ENCODE measurements around the gene LIN7B. TPM values are rescaled to one million over a fixed set of nuclear protein-coding genes. Genes with fewer than 3 reads are reported as not detected.

LIN7B gene
- total and polyA plus RNA-seq, 9 of the 15 experiments (the other 6 are each of a cell fraction or from before 2014, with no cell fraction given): 0.89 to 15.7 (median 4.0) TPM

- TF ChIP-seq, protein P1, sequence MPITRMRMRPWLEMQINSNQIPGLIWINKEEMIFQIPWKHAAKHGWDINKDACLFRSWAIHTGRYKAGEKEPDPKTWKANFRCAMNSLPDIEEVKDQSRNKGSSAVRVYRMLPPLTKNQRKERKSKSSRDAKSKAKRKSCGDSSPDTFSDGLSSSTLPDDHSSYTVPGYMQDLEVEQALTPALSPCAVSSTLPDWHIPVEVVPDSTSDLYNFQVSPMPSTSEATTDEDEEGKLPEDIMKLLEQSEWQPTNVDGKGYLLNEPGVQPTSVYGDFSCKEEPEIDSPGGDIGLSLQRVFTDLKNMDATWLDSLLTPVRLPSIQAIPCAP (CRISPR knock-in tag; IDR thresholded peaks at IDR 0.05; ENCODE audit: borderline replicate concordance): no peak
- TF ChIP-seq, protein P2, sequence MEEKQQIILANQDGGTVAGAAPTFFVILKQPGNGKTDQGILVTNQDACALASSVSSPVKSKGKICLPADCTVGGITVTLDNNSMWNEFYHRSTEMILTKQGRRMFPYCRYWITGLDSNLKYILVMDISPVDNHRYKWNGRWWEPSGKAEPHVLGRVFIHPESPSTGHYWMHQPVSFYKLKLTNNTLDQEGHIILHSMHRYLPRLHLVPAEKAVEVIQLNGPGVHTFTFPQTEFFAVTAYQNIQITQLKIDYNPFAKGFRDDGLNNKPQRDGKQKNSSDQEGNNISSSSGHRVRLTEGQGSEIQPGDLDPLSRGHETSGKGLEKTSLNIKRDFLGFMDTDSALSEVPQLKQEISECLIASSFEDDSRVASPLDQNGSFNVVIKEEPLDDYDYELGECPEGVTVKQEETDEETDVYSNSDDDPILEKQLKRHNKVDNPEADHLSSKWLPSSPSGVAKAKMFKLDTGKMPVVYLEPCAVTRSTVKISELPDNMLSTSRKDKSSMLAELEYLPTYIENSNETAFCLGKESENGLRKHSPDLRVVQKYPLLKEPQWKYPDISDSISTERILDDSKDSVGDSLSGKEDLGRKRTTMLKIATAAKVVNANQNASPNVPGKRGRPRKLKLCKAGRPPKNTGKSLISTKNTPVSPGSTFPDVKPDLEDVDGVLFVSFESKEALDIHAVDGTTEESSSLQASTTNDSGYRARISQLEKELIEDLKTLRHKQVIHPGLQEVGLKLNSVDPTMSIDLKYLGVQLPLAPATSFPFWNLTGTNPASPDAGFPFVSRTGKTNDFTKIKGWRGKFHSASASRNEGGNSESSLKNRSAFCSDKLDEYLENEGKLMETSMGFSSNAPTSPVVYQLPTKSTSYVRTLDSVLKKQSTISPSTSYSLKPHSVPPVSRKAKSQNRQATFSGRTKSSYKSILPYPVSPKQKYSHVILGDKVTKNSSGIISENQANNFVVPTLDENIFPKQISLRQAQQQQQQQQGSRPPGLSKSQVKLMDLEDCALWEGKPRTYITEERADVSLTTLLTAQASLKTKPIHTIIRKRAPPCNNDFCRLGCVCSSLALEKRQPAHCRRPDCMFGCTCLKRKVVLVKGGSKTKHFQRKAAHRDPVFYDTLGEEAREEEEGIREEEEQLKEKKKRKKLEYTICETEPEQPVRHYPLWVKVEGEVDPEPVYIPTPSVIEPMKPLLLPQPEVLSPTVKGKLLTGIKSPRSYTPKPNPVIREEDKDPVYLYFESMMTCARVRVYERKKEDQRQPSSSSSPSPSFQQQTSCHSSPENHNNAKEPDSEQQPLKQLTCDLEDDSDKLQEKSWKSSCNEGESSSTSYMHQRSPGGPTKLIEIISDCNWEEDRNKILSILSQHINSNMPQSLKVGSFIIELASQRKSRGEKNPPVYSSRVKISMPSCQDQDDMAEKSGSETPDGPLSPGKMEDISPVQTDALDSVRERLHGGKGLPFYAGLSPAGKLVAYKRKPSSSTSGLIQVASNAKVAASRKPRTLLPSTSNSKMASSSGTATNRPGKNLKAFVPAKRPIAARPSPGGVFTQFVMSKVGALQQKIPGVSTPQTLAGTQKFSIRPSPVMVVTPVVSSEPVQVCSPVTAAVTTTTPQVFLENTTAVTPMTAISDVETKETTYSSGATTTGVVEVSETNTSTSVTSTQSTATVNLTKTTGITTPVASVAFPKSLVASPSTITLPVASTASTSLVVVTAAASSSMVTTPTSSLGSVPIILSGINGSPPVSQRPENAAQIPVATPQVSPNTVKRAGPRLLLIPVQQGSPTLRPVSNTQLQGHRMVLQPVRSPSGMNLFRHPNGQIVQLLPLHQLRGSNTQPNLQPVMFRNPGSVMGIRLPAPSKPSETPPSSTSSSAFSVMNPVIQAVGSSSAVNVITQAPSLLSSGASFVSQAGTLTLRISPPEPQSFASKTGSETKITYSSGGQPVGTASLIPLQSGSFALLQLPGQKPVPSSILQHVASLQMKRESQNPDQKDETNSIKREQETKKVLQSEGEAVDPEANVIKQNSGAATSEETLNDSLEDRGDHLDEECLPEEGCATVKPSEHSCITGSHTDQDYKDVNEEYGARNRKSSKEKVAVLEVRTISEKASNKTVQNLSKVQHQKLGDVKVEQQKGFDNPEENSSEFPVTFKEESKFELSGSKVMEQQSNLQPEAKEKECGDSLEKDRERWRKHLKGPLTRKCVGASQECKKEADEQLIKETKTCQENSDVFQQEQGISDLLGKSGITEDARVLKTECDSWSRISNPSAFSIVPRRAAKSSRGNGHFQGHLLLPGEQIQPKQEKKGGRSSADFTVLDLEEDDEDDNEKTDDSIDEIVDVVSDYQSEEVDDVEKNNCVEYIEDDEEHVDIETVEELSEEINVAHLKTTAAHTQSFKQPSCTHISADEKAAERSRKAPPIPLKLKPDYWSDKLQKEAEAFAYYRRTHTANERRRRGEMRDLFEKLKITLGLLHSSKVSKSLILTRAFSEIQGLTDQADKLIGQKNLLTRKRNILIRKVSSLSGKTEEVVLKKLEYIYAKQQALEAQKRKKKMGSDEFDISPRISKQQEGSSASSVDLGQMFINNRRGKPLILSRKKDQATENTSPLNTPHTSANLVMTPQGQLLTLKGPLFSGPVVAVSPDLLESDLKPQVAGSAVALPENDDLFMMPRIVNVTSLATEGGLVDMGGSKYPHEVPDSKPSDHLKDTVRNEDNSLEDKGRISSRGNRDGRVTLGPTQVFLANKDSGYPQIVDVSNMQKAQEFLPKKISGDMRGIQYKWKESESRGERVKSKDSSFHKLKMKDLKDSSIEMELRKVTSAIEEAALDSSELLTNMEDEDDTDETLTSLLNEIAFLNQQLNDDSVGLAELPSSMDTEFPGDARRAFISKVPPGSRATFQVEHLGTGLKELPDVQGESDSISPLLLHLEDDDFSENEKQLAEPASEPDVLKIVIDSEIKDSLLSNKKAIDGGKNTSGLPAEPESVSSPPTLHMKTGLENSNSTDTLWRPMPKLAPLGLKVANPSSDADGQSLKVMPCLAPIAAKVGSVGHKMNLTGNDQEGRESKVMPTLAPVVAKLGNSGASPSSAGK (IDR thresholded peaks at IDR 0.05): no peak
- TF ChIP-seq, protein P3, sequence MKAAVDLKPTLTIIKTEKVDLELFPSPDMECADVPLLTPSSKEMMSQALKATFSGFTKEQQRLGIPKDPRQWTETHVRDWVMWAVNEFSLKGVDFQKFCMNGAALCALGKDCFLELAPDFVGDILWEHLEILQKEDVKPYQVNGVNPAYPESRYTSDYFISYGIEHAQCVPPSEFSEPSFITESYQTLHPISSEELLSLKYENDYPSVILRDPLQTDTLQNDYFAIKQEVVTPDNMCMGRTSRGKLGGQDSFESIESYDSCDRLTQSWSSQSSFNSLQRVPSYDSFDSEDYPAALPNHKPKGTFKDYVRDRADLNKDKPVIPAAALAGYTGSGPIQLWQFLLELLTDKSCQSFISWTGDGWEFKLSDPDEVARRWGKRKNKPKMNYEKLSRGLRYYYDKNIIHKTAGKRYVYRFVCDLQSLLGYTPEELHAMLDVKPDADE (conservative IDR thresholded peaks at IDR 0.05; ENCODE audit: control insufficient read depth, low read depth, low read length): no peak
- TF ChIP-seq ARID1B (IDR thresholded peaks at IDR 0.05) (peak; percentile 71), ZNF644 (tag; IDR thresholded peaks at IDR 0.05; ENCODE audit: low read depth) (no peak), TAL1 (IDR thresholded peaks at IDR 0.05) (no peak), CBX1 (IDR thresholded peaks at IDR 0.05; ENCODE audit: low read depth) (no peak), FUS (optimal IDR thresholded peaks at IDR 0.05; ENCODE audit: low read depth, low read length) (no peak), RFX1 (IDR thresholded peaks at IDR 0.05) (no peak), TEAD2 (tag; IDR thresholded peaks at IDR 0.05) (no peak), SMARCE1 (IDR thresholded peaks at IDR 0.05) (peak; percentile 57), GABPA (tag; conservative IDR thresholded peaks at IDR 0.05; ENCODE audit: low read depth) (no peak), ZNF561 (CRISPR knock-in tag; conservative IDR thresholded peaks at IDR 0.05) (no peak)
- TF ChIP-seq, protein P4, sequence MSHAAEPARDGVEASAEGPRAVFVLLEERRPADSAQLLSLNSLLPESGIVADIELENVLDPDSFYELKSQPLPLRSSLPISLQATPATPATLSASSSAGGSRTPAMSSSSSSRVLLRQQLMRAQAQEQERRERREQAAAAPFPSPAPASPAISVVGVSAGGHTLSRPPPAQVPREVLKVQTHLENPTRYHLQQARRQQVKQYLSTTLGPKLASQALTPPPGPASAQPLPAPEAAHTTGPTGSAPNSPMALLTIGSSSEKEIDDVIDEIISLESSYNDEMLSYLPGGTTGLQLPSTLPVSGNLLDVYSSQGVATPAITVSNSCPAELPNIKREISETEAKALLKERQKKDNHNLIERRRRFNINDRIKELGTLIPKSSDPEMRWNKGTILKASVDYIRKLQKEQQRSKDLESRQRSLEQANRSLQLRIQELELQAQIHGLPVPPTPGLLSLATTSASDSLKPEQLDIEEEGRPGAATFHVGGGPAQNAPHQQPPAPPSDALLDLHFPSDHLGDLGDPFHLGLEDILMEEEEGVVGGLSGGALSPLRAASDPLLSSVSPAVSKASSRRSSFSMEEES (CRISPR knock-in tag; IDR thresholded peaks at IDR 0.05): no peak
Measured at GRCh38 chr19:49155820-49156346, 41.7 kb downstream of the LIN7B start (continued).
